ENCODE measurements around the gene GRN.
"Not testable (repeated sequence)": the region's sequence is repeated elsewhere in the genome, so short reads cannot be mapped to it uniquely, and the experiment has no call there.

GRN gene

GRCh38 chr17:44321246-44322120 is 23.6 kb upstream of the GRN start:
- no peak for DNase-seq (ENCODE audit: low spot score)

GRCh38 chr17:44322236-44322895 is 22.7 kb upstream of the GRN start:
- no peak for DNase-seq (ENCODE audit: low spot score)

- no peak for DNase-seq (ENCODE audit: low spot score)
Observed at GRCh38 chr17:44323359-44324091, 21.6 kb upstream of the GRN start.

GRCh38 chr17:44324092-44324570 is 21.0 kb upstream of the GRN start:
- DNase-seq (ENCODE audit: low spot score) = no peak

GRCh38 chr17:44324571-44325275 is 20.4 kb upstream of the GRN start, which contains the start of gene SLC25A39:
TSS of gene SLC25A39 (minus strand) at chr17:44324823. CDS start at chr17:44323562, 1,261 bp downstream.
- DNase-seq (ENCODE audit: low spot score) = peak; percentile 90

GRCh38 chr17:44326861-44327444 is 18.1 kb upstream of the GRN start:
- peak; percentile 98 for DNase-seq (ENCODE audit: low spot score)

- no peak for DNase-seq (ENCODE audit: low spot score)
Observed at GRCh38 chr17:44327715-44328449, 17.2 kb upstream of the GRN start.

- not testable (repeated sequence) for DNase-seq (ENCODE audit: low spot score)
Observed at GRCh38 chr17:44329516-44329915, 15.6 kb upstream of the GRN start.

- DNase-seq (ENCODE audit: low spot score) = not testable (repeated sequence)
Observed at GRCh38 chr17:44330263-44330662, 14.8 kb upstream of the GRN start.

GRCh38 chr17:44331249-44331760 is 13.8 kb upstream of the GRN start:
- peak; percentile 70 for DNase-seq (ENCODE audit: low spot score)

- DNase-seq (ENCODE audit: low spot score) = no peak
Observed at GRCh38 chr17:44333371-44333770, 11.7 kb upstream of the GRN start.

GRCh38 chr17:44334315-44334714 is 10.8 kb upstream of the GRN start:
- no peak for DNase-seq (ENCODE audit: low spot score)

- DNase-seq (ENCODE audit: low spot score) = no peak
Observed at GRCh38 chr17:44334727-44335126, 10.4 kb upstream of the GRN start.

GRCh38 chr17:44335564-44335963 is 9.5 kb upstream of the GRN start:
- DNase-seq (ENCODE audit: low spot score) = no peak

GRCh38 chr17:44335968-44336367 is 9.1 kb upstream of the GRN start:
- no peak for DNase-seq (ENCODE audit: low spot score)

GRCh38 chr17:44338702-44339101 is 6.4 kb upstream of the GRN start:
- no peak for DNase-seq (ENCODE audit: low spot score)

GRCh38 chr17:44340553-44340952 is 4.5 kb upstream of the GRN start:
- DNase-seq (ENCODE audit: low spot score) = not testable (repeated sequence)

GRCh38 chr17:44343510-44344209 is 1.4 kb upstream of the GRN start:
- DNase-seq (ENCODE audit: low spot score) = no peak

- DNase-seq (ENCODE audit: low spot score) = peak; percentile 62
Observed at GRCh38 chr17:44345454-44346026, 438 bp downstream of the GRN start.
